HG02763 (cell line): ENCODE data around the gene GRIA2.
"Not testable (repeated sequence)": the region's sequence is repeated elsewhere in the genome, so short reads cannot be mapped to it uniquely, and the experiment has no call there.

ENCODE experiments used
- ATAC-seq: cut with Tn5 transposase; IDR thresholded peaks from one replicate; pipeline ENCODE4 v1.9.1; 2021; ENCODE audit warnings: mild to moderate bottlenecking, moderate library complexity; ENCODE audit not compliant: unreplicated experiment

GRIA2 gene

GRCh38 chr4:157220371-157220881 is at the start of gene GRIA2:
Gene GRIA2, plus strand, starts transcription at chr4:157220728. Its CDS starts 315 bp downstream, at chr4:157221043.
- no peak for ATAC-seq

GRCh38 chr4:157172011-157172410 is 48.5 kb upstream of the GRIA2 start:
- no peak for ATAC-seq

- not testable (repeated sequence) for ATAC-seq
Observed at GRCh38 chr4:157180268-157180667, 40.3 kb upstream of the GRIA2 start.

GRCh38 chr4:157184300-157184699 is 36.2 kb upstream of the GRIA2 start:
- ATAC-seq, result no peak

- no peak for ATAC-seq
Observed at GRCh38 chr4:157185363-157185762, 35.2 kb upstream of the GRIA2 start.

GRCh38 chr4:157195374-157195773 is 25.2 kb upstream of the GRIA2 start:
- ATAC-seq, result no peak

GRCh38 chr4:157196046-157196445 is 24.5 kb upstream of the GRIA2 start:
- no peak for ATAC-seq

- peak; percentile 48 for ATAC-seq
Observed at GRCh38 chr4:157204634-157205244, 15.8 kb upstream of the GRIA2 start.

GRCh38 chr4:157217708-157218107 is 2.8 kb upstream of the GRIA2 start:
- ATAC-seq, result no peak

GRCh38 chr4:157219711-157220370 is 687 bp upstream of the GRIA2 start:
- ATAC-seq, result no peak

GRCh38 chr4:157221426-157221894 is 932 bp downstream of the GRIA2 start:
- ATAC-seq, result no peak

- ATAC-seq, result no peak
Observed at GRCh38 chr4:157221895-157222770, 1.6 kb downstream of the GRIA2 start.

GRCh38 chr4:157222771-157223160 is 2.2 kb downstream of the GRIA2 start:
- ATAC-seq, result no peak

- no peak for ATAC-seq
Observed at GRCh38 chr4:157223456-157223855, 2.9 kb downstream of the GRIA2 start.

- no peak for ATAC-seq
Observed at GRCh38 chr4:157225096-157225495, 4.6 kb downstream of the GRIA2 start.

GRCh38 chr4:157226035-157226434 is 5.5 kb downstream of the GRIA2 start:
- ATAC-seq, result no peak

- ATAC-seq, result no peak
Observed at GRCh38 chr4:157226601-157227000, 6.1 kb downstream of the GRIA2 start.

- ATAC-seq, result no peak
Observed at GRCh38 chr4:157231525-157231924, 11.0 kb downstream of the GRIA2 start.

- ATAC-seq, result no peak
Observed at GRCh38 chr4:157242871-157243270, 22.3 kb downstream of the GRIA2 start.

GRCh38 chr4:157244348-157244747 is 23.8 kb downstream of the GRIA2 start:
- no peak for ATAC-seq

GRCh38 chr4:157245351-157245750 is 24.8 kb downstream of the GRIA2 start:
- no peak for ATAC-seq
